ENCODE results near the gene FAM171A1. TPM values are rescaled to one million over a fixed set of nuclear protein-coding genes. Genes with fewer than 3 reads are reported as not detected.

FAM171A1 gene
- total and polyA plus RNA-seq, 7 experiments from 2014 or later = 3.2 to 14.5 (median 7.2) TPM

DNA sequence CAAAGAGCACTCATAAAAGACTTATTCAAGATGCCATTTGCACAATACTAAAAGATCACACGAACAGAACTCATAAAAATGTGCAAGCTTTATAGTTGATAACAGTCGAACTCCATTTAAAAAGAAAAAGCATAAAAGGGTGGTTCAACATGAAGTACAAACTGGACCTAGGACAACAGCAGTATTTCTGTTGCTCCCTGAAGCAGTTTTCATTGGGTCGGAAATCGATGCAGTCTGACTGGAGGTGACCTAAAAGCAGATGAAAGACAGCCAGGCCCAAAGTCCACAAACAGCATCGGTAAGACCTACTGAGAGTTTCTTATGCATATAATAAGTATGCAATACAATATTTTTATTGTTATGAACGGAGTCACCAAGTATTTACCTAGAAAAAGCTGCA is 23.9 kb downstream of the FAM171A1 start:
- POLR2A ChIA-PET = no interaction called here
- Mint-ChIP-seq H3K27me3 (peaks cover 5 to 26% (median 14%) of the 10 kb centered on the region in 5 donors), H3K27ac (no peak overlapping the region)

DNA sequence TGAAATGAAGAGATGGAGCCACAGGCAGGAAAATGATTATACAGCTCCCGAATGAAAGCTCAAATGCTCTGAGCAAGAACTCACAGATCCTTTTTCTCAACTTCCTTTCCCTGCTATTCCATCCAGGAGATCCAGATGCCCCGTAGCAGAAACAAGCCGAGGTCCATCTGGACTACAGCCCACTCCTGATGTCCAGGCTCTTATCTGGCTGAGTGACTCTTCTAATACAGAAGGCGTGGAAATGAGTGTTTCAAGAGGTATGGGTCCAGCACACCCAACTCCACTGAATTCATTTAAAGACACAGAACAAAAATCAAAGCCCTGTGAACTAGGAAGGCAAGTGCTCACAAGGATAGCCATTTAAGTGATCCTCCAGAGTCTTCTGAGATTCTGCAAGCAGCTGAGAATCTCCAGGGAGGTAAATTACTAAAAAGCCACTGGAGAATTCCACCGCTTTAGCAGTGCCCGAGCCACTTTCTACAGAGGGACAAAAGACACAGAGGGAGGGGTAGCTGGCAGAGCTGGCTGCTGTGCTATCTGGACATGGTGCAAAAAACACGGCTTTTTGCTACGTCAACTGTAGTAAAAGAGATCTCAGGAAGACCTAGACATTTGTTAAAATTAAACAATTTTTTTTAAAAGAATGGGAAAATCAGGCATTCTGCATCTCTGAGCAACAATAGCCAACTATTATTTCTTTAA is 24.5 kb downstream of the FAM171A1 start:
- H3K9me3 Mint-ChIP-seq = no peaks in the 10 kb centered on the region
- no peaks in the 10 kb centered on the region for H3K36me3 ChIP-seq (ENCODE audit: control insufficient read depth in 2 of 3, insufficient read depth in 3 of 3, low read length in 3 of 3)
- peaks cover 5 to 25% (median 14%) of the 10 kb centered on the region in 5 donors for H3K27me3 Mint-ChIP-seq
- no peak overlapping the region for H3K4me3 ChIP-seq (ENCODE audit: low read length)
- intact Hi-C loops (cut with micrococcal nuclease) = no loop called here
- no peaks in the 10 kb centered on the region for H3K4me1 ChIP-seq (ENCODE audit: control insufficient read depth in 2 of 2, insufficient read depth in 2 of 2, low read length in 2 of 2)
- no peaks in the 10 kb centered on the region for H3K9me3 ChIP-seq (ENCODE audit: control insufficient read depth in 2 of 3, low read length in 3 of 3)
- DNase-seq = no peak
- ChIA-PET POLR2A (no interaction called here), CTCF (no interaction called here)
- H3K4me1 Mint-ChIP-seq = peaks cover 0 to 14% (median 5%) of the 10 kb centered on the region in 7 donors
- no peak overlapping the region for H3K27ac Mint-ChIP-seq
- H3K27me3 ChIP-seq (ENCODE audit: control insufficient read depth in 2 of 2, insufficient read depth in 2 of 2, low read length in 2 of 2) = no peaks in the 10 kb centered on the region
- H3K36me3 Mint-ChIP-seq = peaks cover 0 to 8% (median 0%) of the 10 kb centered on the region in 5 donors
- no peak for ATAC-seq
- no peak overlapping the region for H3K4me3 Mint-ChIP-seq
- no peak overlapping the region for H3K27ac ChIP-seq (ENCODE audit: low read depth, low read length)

More for the DNA sequence above, 23.9 kb downstream of the FAM171A1 start:
- H3K27me3 ChIP-seq (ENCODE audit: control insufficient read depth in 2 of 2, insufficient read depth in 2 of 2, low read length in 2 of 2) = no peaks in the 10 kb centered on the region
- intact Hi-C loops (cut with micrococcal nuclease) = no loop called here
- H3K9me3 Mint-ChIP-seq = no peaks in the 10 kb centered on the region
- H3K9me3 ChIP-seq (ENCODE audit: control insufficient read depth in 2 of 3, low read length in 3 of 3) = no peaks in the 10 kb centered on the region
- H3K4me3 ChIP-seq (ENCODE audit: low read length) = no peak overlapping the region
- ATAC-seq (no peak), DNase-seq (no peak)
- no peaks in the 10 kb centered on the region for H3K4me1 ChIP-seq (ENCODE audit: control insufficient read depth in 2 of 2, insufficient read depth in 2 of 2, low read length in 2 of 2)
- CTCF ChIA-PET = no interaction called here
- H3K36me3 ChIP-seq (ENCODE audit: control insufficient read depth in 2 of 3, insufficient read depth in 3 of 3, low read length in 3 of 3) = no peaks in the 10 kb centered on the region
- H3K4me1 Mint-ChIP-seq = peaks cover 0 to 14% (median 5%) of the 10 kb centered on the region in 7 donors
- H3K36me3 Mint-ChIP-seq = peaks cover 0 to 8% (median 0%) of the 10 kb centered on the region in 5 donors
- H3K27ac ChIP-seq (ENCODE audit: low read depth, low read length) = no peak overlapping the region
- H3K4me3 Mint-ChIP-seq = no peak overlapping the region

DNA sequence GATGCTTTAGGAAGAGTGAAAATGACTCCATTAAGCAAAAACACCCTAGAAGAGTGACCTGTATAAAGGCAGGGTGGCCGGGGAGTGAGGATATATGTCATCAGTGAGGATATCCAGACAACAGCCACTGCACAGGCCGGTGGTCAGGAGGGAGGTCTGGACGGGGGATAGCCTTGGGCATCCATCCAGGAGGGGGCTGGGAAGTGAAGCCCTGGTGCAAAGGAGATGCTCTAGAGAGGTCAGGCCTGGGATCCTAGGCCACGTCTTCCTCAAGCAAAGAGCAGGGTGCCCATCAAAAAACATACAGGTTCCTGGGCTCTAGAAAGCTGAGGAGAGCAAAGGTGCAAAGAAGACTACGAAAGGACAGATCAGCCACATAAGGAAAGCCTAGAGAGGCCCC is 25.6 kb downstream of the FAM171A1 start:
- Histone ChIP-seq H3K27ac (ENCODE audit: low read depth, low read length) (no peak overlapping the region), H3K4me3 (ENCODE audit: low read length) (no peak overlapping the region), H3K4me1 (ENCODE audit: control insufficient read depth in 2 of 2, insufficient read depth in 2 of 2, low read length in 2 of 2) (no peaks in the 10 kb centered on the region), H3K9me3 (ENCODE audit: control insufficient read depth in 2 of 3, low read length in 3 of 3) (no peaks in the 10 kb centered on the region), H3K27me3 (ENCODE audit: control insufficient read depth in 2 of 2, insufficient read depth in 2 of 2, low read length in 2 of 2) (no peaks in the 10 kb centered on the region), H3K36me3 (ENCODE audit: control insufficient read depth in 2 of 3, insufficient read depth in 3 of 3, low read length in 3 of 3) (no peaks in the 10 kb centered on the region)
- Mint-ChIP-seq H3K4me3 (no peak overlapping the region), H3K4me1 (peaks cover 0 to 14% (median 1%) of the 10 kb centered on the region in 7 donors), H3K9me3 (no peaks in the 10 kb centered on the region), H3K27me3 (peaks cover 0 to 21% (median 5%) of the 10 kb centered on the region in 5 donors), H3K36me3 (peaks cover 0 to 3% (median 0%) of the 10 kb centered on the region in 5 donors), H3K27ac (peak overlapping the region in 1 of 9 donors; percentile 62)
- DNase-seq (no peak), ATAC-seq (no peak)
- ChIA-PET POLR2A (no interaction called here), CTCF (no interaction called here)
- intact Hi-C loops (cut with micrococcal nuclease) = no loop called here

DNA sequence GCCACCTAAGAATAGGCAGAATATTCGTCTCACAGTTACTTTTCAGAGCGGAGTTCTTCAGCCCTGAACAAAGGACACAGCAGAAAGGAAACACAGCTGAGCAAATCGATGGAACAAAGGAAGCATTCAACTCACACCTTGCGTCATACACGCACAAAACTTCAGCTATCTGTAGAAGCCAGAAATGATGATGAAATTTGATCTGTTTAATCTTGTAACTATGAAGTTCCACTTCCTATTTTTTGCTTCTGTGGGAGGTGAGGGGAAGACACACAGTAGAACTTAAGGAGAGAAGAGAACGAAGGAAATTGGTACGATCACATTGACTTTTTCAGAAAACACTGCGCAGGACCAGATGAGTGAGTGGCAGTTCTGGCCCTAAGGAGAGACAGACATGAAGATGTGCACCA is 26.2 kb downstream of the FAM171A1 start:
- POLR2A ChIA-PET = no interaction called here
- intact Hi-C loops (cut with micrococcal nuclease) = no loop called here
- DNase-seq (no peak), ATAC-seq (peak; percentile 42)
- H3K27me3 ChIP-seq (ENCODE audit: control insufficient read depth in 2 of 2, insufficient read depth in 2 of 2, low read length in 2 of 2) = no peaks in the 10 kb centered on the region
- H3K36me3 ChIP-seq (ENCODE audit: control insufficient read depth in 2 of 3, insufficient read depth in 3 of 3, low read length in 3 of 3) = no peaks in the 10 kb centered on the region
- Mint-ChIP-seq H3K27ac (no peak overlapping the region), H3K9me3 (no peaks in the 10 kb centered on the region), H3K27me3 (peaks cover 0 to 21% (median 5%) of the 10 kb centered on the region in 5 donors), H3K36me3 (peaks cover 0 to 3% (median 0%) of the 10 kb centered on the region in 5 donors), H3K4me3 (no peak overlapping the region), H3K4me1 (peaks cover 0 to 14% (median 1%) of the 10 kb centered on the region in 7 donors)
- CTCF ChIA-PET = no interaction called here
- H3K4me1 ChIP-seq (ENCODE audit: control insufficient read depth in 2 of 2, insufficient read depth in 2 of 2, low read length in 2 of 2) = no peaks in the 10 kb centered on the region
- no peaks in the 10 kb centered on the region for H3K9me3 ChIP-seq (ENCODE audit: control insufficient read depth in 2 of 3, low read length in 3 of 3)
- no peak overlapping the region for H3K27ac ChIP-seq (ENCODE audit: low read depth, low read length)
- no peak overlapping the region for H3K4me3 ChIP-seq (ENCODE audit: low read length)

DNA sequence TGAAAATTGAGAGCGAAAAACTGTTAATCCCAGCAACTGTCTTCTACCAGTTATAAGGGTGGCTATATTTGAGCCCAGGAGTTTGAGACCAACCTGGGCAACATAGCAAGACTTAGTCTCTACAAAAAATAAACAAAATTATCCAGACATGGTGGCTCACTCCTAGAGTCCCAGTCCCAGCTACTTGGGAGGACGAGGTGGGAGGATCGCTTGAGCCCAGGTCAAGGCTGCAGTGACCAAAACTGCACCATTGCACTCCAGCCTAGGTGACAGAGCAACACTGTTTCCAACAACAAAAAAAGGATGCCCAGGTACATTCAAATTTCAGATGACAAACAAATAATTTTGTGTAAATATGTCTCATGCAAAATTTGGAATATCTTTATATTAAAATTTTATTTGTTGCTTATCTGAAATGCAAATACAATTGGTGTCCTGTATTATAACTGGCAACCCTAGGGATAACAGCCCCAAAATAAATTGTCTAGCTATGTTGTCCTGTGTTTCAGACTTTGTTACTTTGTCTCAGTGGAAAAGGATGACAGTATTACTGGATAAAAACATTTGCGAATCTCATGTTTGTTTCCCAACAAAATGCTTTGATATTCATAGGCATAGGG is 26.7 kb downstream of the FAM171A1 start:
- no peak overlapping the region for H3K4me3 Mint-ChIP-seq
- Histone ChIP-seq H3K36me3 (ENCODE audit: control insufficient read depth in 2 of 3, insufficient read depth in 3 of 3, low read length in 3 of 3) (no peaks in the 10 kb centered on the region), H3K9me3 (ENCODE audit: control insufficient read depth in 2 of 3, low read length in 3 of 3) (no peaks in the 10 kb centered on the region), H3K4me3 (ENCODE audit: low read length) (no peak overlapping the region), H3K4me1 (ENCODE audit: control insufficient read depth in 2 of 2, insufficient read depth in 2 of 2, low read length in 2 of 2) (no peaks in the 10 kb centered on the region), H3K27ac (ENCODE audit: low read depth, low read length) (no peak overlapping the region), H3K27me3 (ENCODE audit: control insufficient read depth in 2 of 2, insufficient read depth in 2 of 2, low read length in 2 of 2) (no peaks in the 10 kb centered on the region)
- intact Hi-C loops (cut with micrococcal nuclease) = no loop called here
- no peak overlapping the region for H3K27ac Mint-ChIP-seq
- no peak for ATAC-seq
- peaks cover 0 to 17% (median 4%) of the 10 kb centered on the region in 5 donors for H3K27me3 Mint-ChIP-seq
- no peaks in the 10 kb centered on the region for H3K9me3 Mint-ChIP-seq
- ChIA-PET POLR2A (no interaction called here), CTCF (no interaction called here)
- no peak for DNase-seq
- H3K4me1 Mint-ChIP-seq = peaks cover 0 to 10% (median 1%) of the 10 kb centered on the region in 7 donors
- peaks cover 0 to 3% (median 0%) of the 10 kb centered on the region in 5 donors for H3K36me3 Mint-ChIP-seq

DNA sequence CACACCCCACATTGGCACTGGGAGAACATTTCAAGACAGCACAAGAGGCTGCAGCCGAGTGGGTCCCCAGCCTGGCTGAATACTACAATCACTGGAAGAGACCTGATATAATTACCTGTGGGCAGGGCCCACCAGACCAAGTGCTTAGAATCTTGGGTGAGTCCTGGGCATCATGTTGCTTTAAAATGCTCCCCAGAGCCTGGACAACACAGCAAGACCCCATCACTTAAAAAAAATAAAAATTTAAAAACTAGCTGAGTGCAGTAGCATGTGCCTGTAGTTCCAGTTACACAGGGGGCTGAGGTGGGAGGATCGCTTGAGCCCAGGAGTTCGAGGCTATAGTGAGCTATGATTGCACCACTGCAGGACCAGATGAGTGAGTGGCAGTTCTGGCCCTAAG is 28.1 kb downstream of the FAM171A1 start:
- Histone ChIP-seq H3K9me3 (ENCODE audit: control insufficient read depth in 2 of 3, low read length in 3 of 3) (no peaks in the 10 kb centered on the region), H3K4me3 (ENCODE audit: low read length) (no peak overlapping the region), H3K36me3 (ENCODE audit: control insufficient read depth in 2 of 3, insufficient read depth in 3 of 3, low read length in 3 of 3) (no peaks in the 10 kb centered on the region), H3K27me3 (ENCODE audit: control insufficient read depth in 2 of 2, insufficient read depth in 2 of 2, low read length in 2 of 2) (no peaks in the 10 kb centered on the region), H3K27ac (ENCODE audit: low read depth, low read length) (no peak overlapping the region), H3K4me1 (ENCODE audit: control insufficient read depth in 2 of 2, insufficient read depth in 2 of 2, low read length in 2 of 2) (no peaks in the 10 kb centered on the region)
- ChIA-PET POLR2A (no interaction called here), CTCF (no interaction called here)
- Mint-ChIP-seq H3K9me3 (no peaks in the 10 kb centered on the region), H3K27me3 (peaks cover 0 to 12% (median 4%) of the 10 kb centered on the region in 5 donors), H3K4me1 (peaks cover 0 to 5% (median 1%) of the 10 kb centered on the region in 7 donors), H3K4me3 (no peak overlapping the region), H3K36me3 (peaks cover 0 to 3% (median 0%) of the 10 kb centered on the region in 5 donors), H3K27ac (no peak overlapping the region)
- intact Hi-C loops (cut with micrococcal nuclease) = no loop called here
- no peak for DNase-seq
- ATAC-seq = no peak
